GM19328 (cell line): ENCODE data around the gene S1PR2.

Experiments used
- ATAC-seq: cut with Tn5 transposase; IDR thresholded peaks from one replicate; pipeline ENCODE4 v1.9.1; 2021; ENCODE audit warnings: mild to moderate bottlenecking, moderate library complexity; ENCODE audit not compliant: unreplicated experiment

S1PR2 gene

GRCh38 chr19:10230861-10231611 lies at the start of gene S1PR2:
Gene S1PR2 (minus strand): TSS chr19:10231331. CDS start chr19:10224905, 6,426 bp downstream.
- ATAC-seq, result no peak

GRCh38 chr19:10279737-10280442 lies 48.8 kb upstream of the S1PR2 start:
- no peak for ATAC-seq

GRCh38 chr19:10278935-10279334 lies 47.8 kb upstream of the S1PR2 start:
- no peak for ATAC-seq

- no peak for ATAC-seq
Measured at GRCh38 chr19:10277795-10278589, 46.9 kb upstream of the S1PR2 start.

- ATAC-seq, result no peak
Measured at GRCh38 chr19:10274589-10274988, 43.5 kb upstream of the S1PR2 start.

- ATAC-seq, result no peak
Measured at GRCh38 chr19:10271543-10272086, 40.5 kb upstream of the S1PR2 start.

- ATAC-seq, result peak; percentile 47
Measured at GRCh38 chr19:10270616-10271394, 39.7 kb upstream of the S1PR2 start, which contains the start of gene ICAM1. Gene ICAM1 (plus strand): TSS chr19:10271120. CDS start chr19:10271160, 40 bp downstream.

- no peak for ATAC-seq
Measured at GRCh38 chr19:10270180-10270615, 39.1 kb upstream of the S1PR2 start.

- no peak for ATAC-seq
Measured at GRCh38 chr19:10269333-10270179, 38.4 kb upstream of the S1PR2 start.

GRCh38 chr19:10268071-10268470 lies 36.9 kb upstream of the S1PR2 start:
- ATAC-seq, result no peak

- ATAC-seq, result no peak
Measured at GRCh38 chr19:10266706-10267105, 35.6 kb upstream of the S1PR2 start.

- ATAC-seq, result no peak
Measured at GRCh38 chr19:10262771-10263170, 31.6 kb upstream of the S1PR2 start.

GRCh38 chr19:10260141-10260584 lies 29.0 kb upstream of the S1PR2 start:
- no peak for ATAC-seq

GRCh38 chr19:10259162-10259905 lies 28.2 kb upstream of the S1PR2 start:
- no peak for ATAC-seq

GRCh38 chr19:10258080-10258710 lies 27.1 kb upstream of the S1PR2 start:
- no peak for ATAC-seq

- ATAC-seq, result no peak
Measured at GRCh38 chr19:10256970-10257615, 26.0 kb upstream of the S1PR2 start.

- ATAC-seq, result no peak
Measured at GRCh38 chr19:10256551-10256950, 25.4 kb upstream of the S1PR2 start.

- ATAC-seq, result no peak
Measured at GRCh38 chr19:10255358-10255757, 24.2 kb upstream of the S1PR2 start.
